ENCODE results near the gene JUP. TPM values are rescaled to one million over a fixed set of nuclear protein-coding genes. Genes with fewer than 3 reads are reported as not detected.

Gene JUP
- total RNA-seq, 1 donor from 2014 or later: 0.39 TPM

GRCh38 chr17:41771389-41772206 lies 14.9 kb downstream of the JUP start:
- H3K4me1 Mint-ChIP-seq (ENCODE audit: low read depth): no peaks in the 10 kb centered on the region
- no peaks in the 10 kb centered on the region for H3K9me3 Mint-ChIP-seq
- no peaks in the 10 kb centered on the region for H3K27me3 Mint-ChIP-seq (ENCODE audit: insufficient read depth)
- intact Hi-C loops (cut with micrococcal nuclease): no loop called here
- no peaks in the 10 kb centered on the region for H3K36me3 Mint-ChIP-seq (ENCODE audit: low read depth)
- no peak for DNase-seq (ENCODE audit: low spot score)
- no peak overlapping the region for H3K4me3 Mint-ChIP-seq
- no peak overlapping the region for H3K27ac Mint-ChIP-seq

GRCh38 chr17:41769985-41770384 lies 16.5 kb downstream of the JUP start:
- H3K27ac Mint-ChIP-seq: no peak overlapping the region
- H3K4me3 Mint-ChIP-seq: no peak overlapping the region
- DNase-seq (ENCODE audit: low spot score): no peak
- no peaks in the 10 kb centered on the region for H3K4me1 Mint-ChIP-seq (ENCODE audit: low read depth)
- intact Hi-C loops (cut with micrococcal nuclease): no loop called here
- H3K36me3 Mint-ChIP-seq (ENCODE audit: low read depth): no peaks in the 10 kb centered on the region
- no peaks in the 10 kb centered on the region for H3K9me3 Mint-ChIP-seq
- H3K27me3 Mint-ChIP-seq (ENCODE audit: insufficient read depth): no peaks in the 10 kb centered on the region

GRCh38 chr17:41769346-41769862 lies 17.1 kb downstream of the JUP start:
- Mint-ChIP-seq H3K4me1 (ENCODE audit: low read depth) (no peaks in the 10 kb centered on the region), H3K4me3 (no peak overlapping the region), H3K27ac (no peak overlapping the region), H3K9me3 (no peaks in the 10 kb centered on the region), H3K36me3 (ENCODE audit: low read depth) (no peaks in the 10 kb centered on the region), H3K27me3 (ENCODE audit: insufficient read depth) (peaks cover 1% of the 10 kb centered on the region)
- intact Hi-C loops (cut with micrococcal nuclease): no loop called here
- no peak for DNase-seq (ENCODE audit: low spot score)

DNA sequence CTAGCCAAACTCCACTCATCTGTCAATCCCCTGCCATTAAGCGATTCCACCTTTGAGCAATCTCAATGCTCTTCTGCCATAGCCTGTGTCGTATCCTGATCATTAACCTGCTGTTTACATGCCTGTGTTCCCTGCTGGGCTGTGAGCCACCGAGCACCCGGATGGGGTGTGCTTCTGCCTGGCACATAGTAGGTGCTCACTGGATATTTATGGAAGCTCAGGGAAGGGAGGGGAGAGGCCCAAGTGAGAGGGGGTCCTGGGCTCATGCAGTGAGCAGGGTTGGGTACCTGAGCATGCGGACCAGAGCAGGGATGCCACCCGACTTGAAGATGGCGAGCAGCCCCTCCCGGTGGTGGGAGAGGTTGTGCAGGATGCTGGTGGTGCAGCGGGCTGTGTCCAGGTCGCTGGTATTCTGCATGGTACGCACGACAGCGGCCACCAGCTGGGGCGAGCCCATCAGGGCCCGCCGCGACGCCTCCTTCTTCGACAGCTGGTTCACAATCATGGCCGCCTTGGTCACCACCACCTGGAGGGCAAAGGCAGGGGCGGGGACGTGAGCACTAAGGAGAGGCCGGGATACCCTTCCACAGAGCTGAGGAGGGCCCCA lies 17.7 kb downstream of the JUP start:
- no peak overlapping the region for H3K4me3 Mint-ChIP-seq
- no peaks in the 10 kb centered on the region for H3K36me3 Mint-ChIP-seq (ENCODE audit: low read depth)
- H3K27ac Mint-ChIP-seq: no peak overlapping the region
- DNase-seq (ENCODE audit: low spot score): no peak
- no peaks in the 10 kb centered on the region for H3K4me1 Mint-ChIP-seq (ENCODE audit: low read depth)
- H3K9me3 Mint-ChIP-seq: no peaks in the 10 kb centered on the region
- H3K27me3 Mint-ChIP-seq (ENCODE audit: insufficient read depth): peaks cover 1% of the 10 kb centered on the region
- intact Hi-C loops (cut with micrococcal nuclease): no loop called here

GRCh38 chr17:41767324-41768042 lies 19.0 kb downstream of the JUP start:
- Mint-ChIP-seq H3K27me3 (ENCODE audit: insufficient read depth) (peaks cover 1% of the 10 kb centered on the region), H3K4me3 (no peak overlapping the region), H3K36me3 (ENCODE audit: low read depth) (no peaks in the 10 kb centered on the region), H3K9me3 (no peaks in the 10 kb centered on the region), H3K27ac (no peak overlapping the region), H3K4me1 (ENCODE audit: low read depth) (no peaks in the 10 kb centered on the region)
- no peak for DNase-seq (ENCODE audit: low spot score)
- intact Hi-C loops (cut with micrococcal nuclease): no loop called here

DNA sequence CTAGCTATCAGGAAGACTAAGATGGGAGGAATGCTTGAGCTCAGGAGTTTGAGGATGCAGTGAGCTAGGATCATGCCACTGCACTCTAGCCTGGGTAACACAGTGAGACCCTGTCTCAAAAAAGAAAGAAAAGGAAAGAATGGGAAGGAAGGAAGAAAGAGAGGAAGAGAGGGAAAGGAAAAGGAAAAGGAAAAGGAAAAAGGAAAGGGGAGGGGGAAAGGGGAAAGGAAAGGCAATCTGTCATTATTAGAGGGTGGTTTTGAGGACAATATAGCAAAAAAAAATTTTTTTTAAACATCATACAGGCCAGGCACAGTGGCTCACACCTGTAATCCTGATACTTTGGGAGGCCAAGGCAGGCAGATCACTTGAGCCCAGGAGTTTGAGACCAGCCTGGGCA lies 20.4 kb downstream of the JUP start:
- H3K36me3 Mint-ChIP-seq (ENCODE audit: low read depth): no peaks in the 10 kb centered on the region
- no peak overlapping the region for H3K27ac Mint-ChIP-seq

GRCh38 chr17:41763327-41763726 lies 23.2 kb downstream of the JUP start:
- Mint-ChIP-seq H3K4me3 (no peak overlapping the region), H3K27me3 (ENCODE audit: insufficient read depth) (peaks cover 1% of the 10 kb centered on the region), H3K27ac (no peak overlapping the region), H3K9me3 (no peaks in the 10 kb centered on the region), H3K4me1 (ENCODE audit: low read depth) (no peaks in the 10 kb centered on the region), H3K36me3 (ENCODE audit: low read depth) (no peaks in the 10 kb centered on the region)
- no peak for DNase-seq (ENCODE audit: low spot score)
- intact Hi-C loops (cut with micrococcal nuclease): no loop called here

More for the DNA sequence above, 20.4 kb downstream of the JUP start:
- no peak for DNase-seq (ENCODE audit: low spot score)
- Mint-ChIP-seq H3K9me3 (no peaks in the 10 kb centered on the region), H3K4me3 (no peak overlapping the region), H3K4me1 (ENCODE audit: low read depth) (no peaks in the 10 kb centered on the region), H3K27me3 (ENCODE audit: insufficient read depth) (peaks cover 1% of the 10 kb centered on the region)
- intact Hi-C loops (cut with micrococcal nuclease): no loop called here

- intact Hi-C loops (cut with micrococcal nuclease): no loop called here
- Mint-ChIP-seq H3K9me3 (no peaks in the 10 kb centered on the region), H3K4me3 (no peak overlapping the region), H3K36me3 (ENCODE audit: low read depth) (no peaks in the 10 kb centered on the region), H3K27ac (no peak overlapping the region), H3K27me3 (ENCODE audit: insufficient read depth) (peaks cover 1% of the 10 kb centered on the region), H3K4me1 (ENCODE audit: low read depth) (no peaks in the 10 kb centered on the region)
- DNase-seq (ENCODE audit: low spot score): no peak
Observed at GRCh38 chr17:41762841-41763240, 23.7 kb downstream of the JUP start.

DNA sequence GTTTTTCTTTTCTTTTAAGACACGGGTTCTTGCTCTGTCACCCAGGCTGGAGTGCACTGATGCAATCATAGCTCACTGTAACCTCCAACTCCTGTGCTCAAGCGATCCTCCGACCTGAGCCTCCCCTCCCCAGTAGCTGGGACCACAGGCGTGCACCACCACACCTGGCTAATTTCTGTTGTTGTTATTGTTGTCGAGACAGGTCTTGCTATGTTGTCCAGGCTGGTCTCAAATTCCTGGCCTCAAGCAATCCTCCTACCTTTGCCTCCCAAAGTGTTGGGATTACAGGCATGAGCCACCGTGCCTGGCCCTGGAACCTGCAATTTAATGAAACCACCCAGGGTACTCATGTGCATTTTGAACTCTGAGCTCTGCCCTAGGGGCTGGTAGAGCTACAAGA lies 24.1 kb downstream of the JUP start:
- Mint-ChIP-seq H3K27ac (no peak overlapping the region), H3K36me3 (ENCODE audit: low read depth) (no peaks in the 10 kb centered on the region), H3K4me3 (no peak overlapping the region), H3K4me1 (ENCODE audit: low read depth) (no peaks in the 10 kb centered on the region), H3K9me3 (no peaks in the 10 kb centered on the region), H3K27me3 (ENCODE audit: insufficient read depth) (peaks cover 1% of the 10 kb centered on the region)
- no peak for DNase-seq (ENCODE audit: low spot score)
- intact Hi-C loops (cut with micrococcal nuclease): no loop called here

GRCh38 chr17:41760878-41761277 lies 25.6 kb downstream of the JUP start:
- Mint-ChIP-seq H3K27me3 (ENCODE audit: insufficient read depth) (peaks cover 1% of the 10 kb centered on the region), H3K9me3 (no peaks in the 10 kb centered on the region), H3K36me3 (ENCODE audit: low read depth) (no peaks in the 10 kb centered on the region), H3K4me3 (no peak overlapping the region), H3K27ac (no peak overlapping the region), H3K4me1 (ENCODE audit: low read depth) (no peaks in the 10 kb centered on the region)
- intact Hi-C loops (cut with micrococcal nuclease): no loop called here
- DNase-seq (ENCODE audit: low spot score): no peak

GRCh38 chr17:41758601-41759000 lies 27.9 kb downstream of the JUP start:
- Mint-ChIP-seq H3K4me1 (ENCODE audit: low read depth) (no peaks in the 10 kb centered on the region), H3K36me3 (ENCODE audit: low read depth) (no peaks in the 10 kb centered on the region), H3K4me3 (no peak overlapping the region), H3K27me3 (ENCODE audit: insufficient read depth) (no peaks in the 10 kb centered on the region), H3K27ac (no peak overlapping the region), H3K9me3 (no peaks in the 10 kb centered on the region)
- DNase-seq (ENCODE audit: low spot score): no peak
- intact Hi-C loops (cut with micrococcal nuclease): no loop called here

DNA sequence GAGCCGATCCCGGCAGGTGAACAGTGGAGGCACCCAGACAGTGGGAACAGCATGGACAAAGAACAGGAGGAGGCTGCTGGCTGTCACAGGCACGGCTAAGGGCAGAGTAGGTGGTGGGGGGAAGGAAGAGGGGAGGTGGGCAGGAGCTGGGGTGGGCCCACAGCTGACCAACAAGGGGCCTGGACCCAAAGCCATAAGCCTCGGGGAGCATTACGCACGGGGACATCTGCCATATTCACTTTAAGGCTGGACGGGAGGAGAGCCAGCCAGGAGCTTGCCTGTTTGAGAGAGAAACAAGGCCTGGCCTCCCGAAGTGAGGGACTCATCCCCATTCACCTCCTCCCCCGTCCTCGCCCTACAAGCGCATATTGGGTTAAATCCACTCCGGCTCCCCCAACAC lies 32.4 kb downstream of the JUP start:
- Mint-ChIP-seq H3K27me3 (ENCODE audit: insufficient read depth) (peaks cover 2% of the 10 kb centered on the region), H3K4me3 (no peak overlapping the region), H3K27ac (no peak overlapping the region), H3K9me3 (no peaks in the 10 kb centered on the region), H3K36me3 (ENCODE audit: low read depth) (no peaks in the 10 kb centered on the region), H3K4me1 (ENCODE audit: low read depth) (no peaks in the 10 kb centered on the region)
- intact Hi-C loops (cut with micrococcal nuclease): no loop called here
- DNase-seq (ENCODE audit: low spot score): no peak

- Mint-ChIP-seq H3K4me1 (ENCODE audit: low read depth) (no peaks in the 10 kb centered on the region), H3K27me3 (ENCODE audit: insufficient read depth) (peaks cover 9% of the 10 kb centered on the region), H3K27ac (no peak overlapping the region), H3K36me3 (ENCODE audit: low read depth) (no peaks in the 10 kb centered on the region), H3K9me3 (no peaks in the 10 kb centered on the region), H3K4me3 (no peak overlapping the region)
- intact Hi-C loops (cut with micrococcal nuclease): no loop called here
- no peak for DNase-seq (ENCODE audit: low spot score)
Observed at GRCh38 chr17:41751288-41751687, 35.2 kb downstream of the JUP start.

Data from activated T-helper 1 cell treated with anti-CD3 and anti-CD28 coated beads, Interleukin-12 subunit alpha, Interleukin-12 subunit beta, Interleukin-2, Interleukin-4 antibody, amounts not matched to agents 30 ng/mL and 10 ng/mL and 1 ng/mL, durations not matched to agents 14 hours and 24 hours and 36 hours (primary cell).